NB4 (cell line): ENCODE data around the gene ZNF611.

Experiments
- CTCF ChIP-seq: IDR thresholded peaks from one replicate; pipeline ENCODE4 v1.5.1; 2012; ENCODE audit warnings: low read depth, low read length
- MAX ChIP-seq: IDR thresholded peaks from 2 replicates; pipeline ENCODE4 v1.6.1; 2011; ENCODE audit warnings: low read depth, low read length
- MYC ChIP-seq: IDR thresholded peaks from 2 replicates; pipeline ENCODE4 v1.6.1; 2011; ENCODE audit warnings: low read depth, low read length
- POLR2A ChIP-seq: IDR thresholded peaks from 2 replicates; pipeline ENCODE4 v1.6.1; 2011; ENCODE audit warnings: mild to moderate bottlenecking; ENCODE audit not compliant: insufficient read length; ENCODE audit errors: extremely low read depth

- TF ChIP-seq CTCF (no peak), POLR2A (no peak), MAX (no peak), MYC (no peak)
These were observed 38.8 kb downstream of the ZNF611 start for GRCh38 chr19:52695996-52696395.
